Midbrain (tissue), 1 donor: ENCODE results near the gene STAG3.
A peak's percentile ranks its signal among the peaks of the same experiment; 100 is the strongest.

Experiments used
- DNase-seq: peaks from one replicate; lab custom pipeline; 2025; lab: John Stamatoyannopoulos, UW

STAG3 gene

GRCh38 chr7:100154651-100155491 is 22.8 kb upstream of the STAG3 start:
- no peak for DNase-seq

- no peak for DNase-seq
Observed at GRCh38 chr7:100155553-100156317, 22.0 kb upstream of the STAG3 start.

- DNase-seq, result no peak
Observed at GRCh38 chr7:100156331-100157068, 21.2 kb upstream of the STAG3 start.

GRCh38 chr7:100157069-100157333 is 20.7 kb upstream of the STAG3 start:
- DNase-seq, result no peak

- DNase-seq, result no peak
Observed at GRCh38 chr7:100157334-100158228, 20.1 kb upstream of the STAG3 start.

GRCh38 chr7:100158229-100159098 is 19.3 kb upstream of the STAG3 start, which contains the start of gene TRAPPC14:
TRAPPC14 (minus strand) TSS chr7:100158723; CDS start chr7:100158499, 224 bp downstream.
- DNase-seq, result peak; percentile 87

GRCh38 chr7:100159099-100159623 is 18.6 kb upstream of the STAG3 start:
- DNase-seq, result no peak

- DNase-seq, result no peak
Observed at GRCh38 chr7:100160067-100160466, 17.7 kb upstream of the STAG3 start.

- DNase-seq, result no peak
Observed at GRCh38 chr7:100163006-100163531, 14.6 kb upstream of the STAG3 start.

GRCh38 chr7:100163871-100164270 is 13.8 kb upstream of the STAG3 start:
- DNase-seq, result no peak

GRCh38 chr7:100166317-100166940 is 11.3 kb upstream of the STAG3 start:
- no peak for DNase-seq

GRCh38 chr7:100166970-100167911 is 10.5 kb upstream of the STAG3 start:
- peak; percentile 16 for DNase-seq

GRCh38 chr7:100167912-100168323 is 9.8 kb upstream of the STAG3 start:
- no peak for DNase-seq

GRCh38 chr7:100169147-100169850 is 8.4 kb upstream of the STAG3 start:
- no peak for DNase-seq

- DNase-seq, result no peak
Observed at GRCh38 chr7:100170101-100170897, 7.4 kb upstream of the STAG3 start.

- no peak for DNase-seq
Observed at GRCh38 chr7:100171087-100171681, 6.5 kb upstream of the STAG3 start.

- DNase-seq, result no peak
Observed at GRCh38 chr7:100171840-100172239, 5.9 kb upstream of the STAG3 start.
